Measurements from ENCODE around the gene KRT84. TPM values are rescaled to one million over a fixed set of nuclear protein-coding genes. Genes with fewer than 3 reads are reported as not detected.

KRT84 gene
- total and polyA plus RNA-seq, 11 donors = not detected

DNA sequence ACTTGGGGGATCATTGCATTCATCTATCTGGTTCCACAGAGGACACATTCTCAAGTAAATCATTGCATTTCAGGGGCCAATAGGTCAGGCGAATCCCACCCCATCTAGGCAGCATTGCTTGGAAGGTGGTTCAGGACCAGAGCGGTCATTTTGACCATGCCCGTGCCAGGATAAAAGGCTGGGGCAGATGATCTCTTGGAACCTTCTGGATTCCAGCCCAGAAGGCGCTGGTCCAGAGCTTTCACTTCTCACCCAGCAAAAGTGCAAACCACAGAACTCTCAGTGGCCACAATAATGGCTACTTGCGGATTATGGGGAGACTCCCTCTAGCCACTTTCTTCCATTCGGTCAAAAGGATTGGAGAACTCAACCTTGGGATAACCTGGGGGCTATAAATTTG is 17.6 kb downstream of the KRT84 start:
- no peak for ATAC-seq
- H3K36me3 ChIP-seq = no peaks in the 10 kb centered on the region
- peaks cover 0 to 10% (median 0%) of the 10 kb centered on the region in 9 donors for H3K27me3 ChIP-seq
- H3K27ac ChIP-seq = no peak overlapping the region
- 75 to 83% (median 80%) methylated on average over 6 of the region's 6 CpGs for WGBS, 4 donors
- intact Hi-C loops (cut with DNase I) = no loop called here
- H3K4me1 ChIP-seq = peaks cover 0 to 10% (median 0%) of the 10 kb centered on the region in 12 donors
- TF ChIP-seq, protein P1, sequence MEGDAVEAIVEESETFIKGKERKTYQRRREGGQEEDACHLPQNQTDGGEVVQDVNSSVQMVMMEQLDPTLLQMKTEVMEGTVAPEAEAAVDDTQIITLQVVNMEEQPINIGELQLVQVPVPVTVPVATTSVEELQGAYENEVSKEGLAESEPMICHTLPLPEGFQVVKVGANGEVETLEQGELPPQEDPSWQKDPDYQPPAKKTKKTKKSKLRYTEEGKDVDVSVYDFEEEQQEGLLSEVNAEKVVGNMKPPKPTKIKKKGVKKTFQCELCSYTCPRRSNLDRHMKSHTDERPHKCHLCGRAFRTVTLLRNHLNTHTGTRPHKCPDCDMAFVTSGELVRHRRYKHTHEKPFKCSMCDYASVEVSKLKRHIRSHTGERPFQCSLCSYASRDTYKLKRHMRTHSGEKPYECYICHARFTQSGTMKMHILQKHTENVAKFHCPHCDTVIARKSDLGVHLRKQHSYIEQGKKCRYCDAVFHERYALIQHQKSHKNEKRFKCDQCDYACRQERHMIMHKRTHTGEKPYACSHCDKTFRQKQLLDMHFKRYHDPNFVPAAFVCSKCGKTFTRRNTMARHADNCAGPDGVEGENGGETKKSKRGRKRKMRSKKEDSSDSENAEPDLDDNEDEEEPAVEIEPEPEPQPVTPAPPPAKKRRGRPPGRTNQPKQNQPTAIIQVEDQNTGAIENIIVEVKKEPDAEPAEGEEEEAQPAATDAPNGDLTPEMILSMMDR (IDR thresholded peaks at IDR 0.05) = no peak
- TF ChIP-seq POLR2A (IDR thresholded peaks at IDR 0.05) = no peak
- no peaks in the 10 kb centered on the region for H3K9me3 ChIP-seq
- DNase-seq = no peak
- H3K4me3 ChIP-seq = no peak overlapping the region

DNA sequence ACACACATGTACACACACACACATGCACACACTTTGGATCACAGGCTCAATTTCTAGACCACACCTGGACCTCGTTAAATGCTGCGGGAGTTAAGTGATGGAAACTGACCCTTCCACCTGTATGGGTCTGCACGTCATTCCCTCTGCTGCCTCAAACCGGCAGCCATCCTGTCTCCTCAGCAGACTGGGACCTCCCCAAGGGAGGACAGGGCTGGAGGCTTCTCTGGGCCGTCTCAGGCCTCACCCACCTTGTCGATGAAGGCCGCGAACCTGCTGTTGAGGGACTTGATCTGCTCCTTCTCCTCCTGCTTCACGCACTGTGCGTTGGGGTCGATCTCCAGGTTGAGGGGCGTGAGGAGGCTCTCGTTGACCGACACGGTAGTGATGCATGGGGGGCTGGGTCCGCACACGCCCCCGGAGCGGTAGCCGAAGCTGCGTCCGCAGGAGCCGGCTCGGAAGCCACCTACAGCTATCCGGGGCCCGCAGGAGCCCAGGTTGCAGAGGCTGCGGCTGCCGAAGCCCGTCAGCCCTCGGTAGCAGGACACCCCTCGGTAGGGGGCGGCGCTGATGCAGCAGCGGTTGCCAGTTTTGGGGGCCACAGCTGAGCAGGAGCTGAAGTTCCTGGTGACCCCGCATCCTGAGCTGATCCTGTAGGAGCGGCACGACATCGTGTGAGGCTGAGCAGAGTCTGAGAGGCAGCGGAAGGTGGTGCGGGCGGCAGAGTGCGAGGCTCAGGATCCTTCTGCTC is 18.5 kb downstream of the KRT84 start, which contains the start of gene KRT85:
Gene KRT85 (minus strand): TSS at position 744 of the 748 bp plus-strand sequence. CDS start 76 bp downstream, at position 668.
- intact Hi-C loops (cut with DNase I) = no loop called here
- no peak for DNase-seq
- Histone ChIP-seq H3K4me3 (no peak within 1 kb of the TSS), H3K27ac (no peak within 1 kb of the TSS), H3K9me3 (no peaks in the 10 kb centered on the region), H3K4me1 (peaks cover 0 to 10% (median 0%) of the 10 kb centered on the region in 12 donors), H3K36me3 (no peaks in the 10 kb centered on the region), H3K27me3 (peaks cover 0 to 10% (median 0%) of the 10 kb centered on the region in 9 donors)
- no peak for ATAC-seq
- TF ChIP-seq POLR2A (IDR thresholded peaks at IDR 0.05) = no peak
- TF ChIP-seq, protein P1 (IDR thresholded peaks at IDR 0.05) = no peak
- WGBS, 4 donors = 75 to 84% (median 82%) methylated on average over 29 to 42 of the region's 42 CpGs

DNA sequence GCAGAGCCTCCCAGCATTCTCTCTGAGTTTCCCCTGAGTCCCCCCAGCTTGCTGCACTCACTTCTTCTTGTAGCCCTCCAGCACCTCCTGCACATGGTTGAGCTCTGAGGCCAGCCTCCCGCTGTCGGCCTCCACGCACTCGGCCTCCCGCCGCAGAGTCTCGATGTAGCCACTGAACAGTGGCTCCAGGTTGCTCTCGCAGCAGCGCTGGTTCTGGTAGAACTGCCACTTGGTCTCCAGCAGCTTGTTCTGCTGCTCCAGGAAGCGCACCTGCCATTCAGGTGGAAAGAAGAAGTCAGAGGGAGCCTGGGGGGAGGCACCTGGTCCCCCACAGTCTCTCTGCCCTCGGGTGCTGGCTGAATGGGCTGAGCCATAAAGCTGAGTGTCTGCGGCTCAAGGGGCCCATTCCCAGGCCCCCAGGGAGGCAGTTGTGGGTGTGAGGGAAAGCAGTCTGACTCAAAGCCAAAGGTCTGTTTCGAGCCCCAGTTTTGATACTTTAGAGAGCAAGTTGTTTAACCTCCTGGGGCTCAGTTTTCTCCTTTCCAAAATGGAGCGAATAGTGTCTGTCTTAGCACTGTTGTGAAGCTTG is 20.5 kb downstream of the KRT84 start:
- intact Hi-C loops (cut with DNase I) = no loop called here
- no peak for DNase-seq

DNA sequence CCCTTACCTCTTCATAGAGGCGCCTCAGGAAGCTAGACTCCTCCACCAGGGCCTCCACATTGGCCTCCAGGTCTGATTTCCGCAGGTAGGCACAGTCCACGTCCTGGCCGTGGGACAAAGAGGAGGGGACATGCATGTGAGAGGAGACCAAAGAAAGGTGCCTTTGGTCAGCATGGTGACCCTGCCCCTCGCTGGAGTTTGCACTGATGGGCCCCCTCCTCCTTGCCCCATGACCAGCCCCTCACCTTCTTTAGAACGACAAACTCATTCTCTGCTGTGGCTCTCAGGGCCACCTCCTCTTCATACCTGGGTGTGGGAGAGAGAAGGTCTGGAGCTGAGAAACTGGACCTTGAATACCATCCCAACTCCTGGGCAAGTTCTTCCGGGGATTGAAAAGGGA is 21.4 kb downstream of the KRT84 start:
- TF ChIP-seq, protein P1 (IDR thresholded peaks at IDR 0.05) = no peak
- no peak for TF ChIP-seq POLR2A (IDR thresholded peaks at IDR 0.05)
- Histone ChIP-seq H3K36me3 (no peaks in the 10 kb centered on the region), H3K27ac (no peak overlapping the region), H3K9me3 (no peaks in the 10 kb centered on the region), H3K4me3 (no peak overlapping the region), H3K27me3 (peaks cover 0 to 16% (median 0%) of the 10 kb centered on the region in 9 donors), H3K4me1 (no peaks in the 10 kb centered on the region)
- DNase-seq (no peak), ATAC-seq (no peak)
- intact Hi-C loops (cut with DNase I) = no loop called here
- WGBS, 4 donors = 81 to 85% (median 83%) methylated on average over 7 of the region's 7 CpGs

More for the DNA sequence above, 20.5 kb downstream of the KRT84 start:
- no peaks in the 10 kb centered on the region for H3K4me1 ChIP-seq
- WGBS, 4 donors = 83 to 91% (median 87%) methylated on average over 12 to 14 of the region's 14 CpGs
- peaks cover 0 to 10% (median 0%) of the 10 kb centered on the region in 9 donors for H3K27me3 ChIP-seq
- H3K9me3 ChIP-seq = no peaks in the 10 kb centered on the region
- no peak overlapping the region for H3K4me3 ChIP-seq
- TF ChIP-seq, protein P1 (IDR thresholded peaks at IDR 0.05) = no peak
- no peak for TF ChIP-seq POLR2A (IDR thresholded peaks at IDR 0.05)
- no peak overlapping the region for H3K27ac ChIP-seq
- no peak for ATAC-seq
- H3K36me3 ChIP-seq = no peaks in the 10 kb centered on the region
